Measurements from ENCODE around the gene SELENOV. TPM values are rescaled to one million over a fixed set of nuclear protein-coding genes. Genes with fewer than 3 reads are reported as not detected.

Gene SELENOV, protein sequence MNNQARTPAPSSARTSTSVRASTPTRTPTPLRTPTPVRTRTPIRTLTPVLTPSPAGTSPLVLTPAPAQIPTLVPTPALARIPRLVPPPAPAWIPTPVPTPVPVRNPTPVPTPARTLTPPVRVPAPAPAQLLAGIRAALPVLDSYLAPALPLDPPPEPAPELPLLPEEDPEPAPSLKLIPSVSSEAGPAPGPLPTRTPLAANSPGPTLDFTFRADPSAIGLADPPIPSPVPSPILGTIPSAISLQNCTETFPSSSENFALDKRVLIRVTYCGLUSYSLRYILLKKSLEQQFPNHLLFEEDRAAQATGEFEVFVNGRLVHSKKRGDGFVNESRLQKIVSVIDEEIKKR
- under 1 TPM in 1 of 4 donors, not detected in 3; 0.32 TPM for polyA plus RNA-seq
- long read RNA-seq, donor 1 = 0 reads
- long read RNA-seq, donor 2 = 0 reads
- long read RNA-seq, donor 3 = 0 reads
- long read RNA-seq, donor 4 = 0 reads
- long read RNA-seq, donor 5 = 0 reads
- long read RNA-seq, donor 6 = 0 reads
- long read RNA-seq, donor 7 = 0 reads
- long read RNA-seq, donor 8 = 0 reads
- long read RNA-seq, donor 9 = 0 reads
- long read RNA-seq, donor 10 = 0 reads

DNA sequence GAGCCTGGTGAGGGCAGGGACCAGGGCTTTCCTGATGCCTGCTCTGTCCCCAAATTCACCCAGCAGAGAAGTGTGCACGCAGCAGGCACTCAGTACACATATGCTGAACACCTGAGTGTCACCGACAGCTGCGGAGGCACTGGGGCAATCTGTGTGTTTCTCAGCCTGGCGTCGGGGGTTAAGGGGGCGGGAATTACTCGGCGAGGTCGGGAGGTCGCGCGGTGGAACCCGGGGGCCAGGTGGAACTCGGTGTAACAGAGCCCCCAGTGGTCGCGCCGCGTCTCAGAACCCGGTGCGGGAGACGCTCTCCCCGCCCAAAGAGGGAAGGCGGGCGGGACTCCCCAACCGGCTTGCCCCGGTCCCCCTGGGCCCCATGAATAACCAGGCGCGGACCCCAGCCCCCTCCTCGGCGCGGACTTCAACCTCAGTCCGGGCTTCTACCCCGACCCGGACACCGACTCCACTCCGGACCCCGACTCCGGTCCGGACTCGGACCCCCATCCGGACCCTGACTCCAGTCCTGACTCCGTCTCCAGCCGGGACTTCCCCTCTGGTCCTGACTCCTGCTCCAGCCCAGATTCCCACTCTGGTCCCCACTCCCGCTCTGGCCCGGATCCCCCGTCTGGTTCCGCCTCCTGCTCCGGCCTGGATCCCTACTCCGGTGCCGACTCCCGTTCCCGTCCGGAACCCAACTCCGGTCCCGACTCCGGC, at the start of gene SELENOV:
SELENOV (plus strand) TSS at position 300 of the 711 bp plus-strand sequence; CDS start at position 374, 74 bp downstream.
- Histone ChIP-seq H3K27me3 (ENCODE audit: control insufficient read depth in 3 of 3, insufficient read depth in 3 of 3, low read length in 3 of 3) (peaks cover 7 to 53% (median 35%) of the 10 kb centered on the region in 3 donors), H3K4me1 (ENCODE audit: control insufficient read depth in 3 of 3, insufficient read depth in 2 of 3, low read depth in 1 of 3, low read length in 2 of 3) (peaks cover 0 to 5% (median 2%) of the 10 kb centered on the region in 3 donors), H3K27ac (ENCODE audit: low read depth in 1 of 3, low read length in 2 of 3) (no peak within 1 kb of the TSS), H3K4me3 (ENCODE audit: low read depth in 1 of 3, low read length in 3 of 3) (peak within 1 kb of the TSS in 2 of 3 donors; percentile 2 to 35), H3K9me3 (ENCODE audit: control insufficient read depth in 2 of 2, insufficient read depth in 1 of 2, low read depth in 1 of 2, low read length in 1 of 2) (no peaks in the 10 kb centered on the region), H3K36me3 (ENCODE audit: control insufficient read depth in 3 of 3, insufficient read depth in 2 of 3, low read depth in 1 of 3, low read length in 3 of 3) (no peaks in the 10 kb centered on the region)
- WGBS, 3 donors = 1 to 4% (median 4%) methylated on average over 48 to 56 of the region's 56 CpGs
- FAIRE-seq = no peak
- peak in 1 of 2 donors; percentile 32 for DNase-seq

DNA sequence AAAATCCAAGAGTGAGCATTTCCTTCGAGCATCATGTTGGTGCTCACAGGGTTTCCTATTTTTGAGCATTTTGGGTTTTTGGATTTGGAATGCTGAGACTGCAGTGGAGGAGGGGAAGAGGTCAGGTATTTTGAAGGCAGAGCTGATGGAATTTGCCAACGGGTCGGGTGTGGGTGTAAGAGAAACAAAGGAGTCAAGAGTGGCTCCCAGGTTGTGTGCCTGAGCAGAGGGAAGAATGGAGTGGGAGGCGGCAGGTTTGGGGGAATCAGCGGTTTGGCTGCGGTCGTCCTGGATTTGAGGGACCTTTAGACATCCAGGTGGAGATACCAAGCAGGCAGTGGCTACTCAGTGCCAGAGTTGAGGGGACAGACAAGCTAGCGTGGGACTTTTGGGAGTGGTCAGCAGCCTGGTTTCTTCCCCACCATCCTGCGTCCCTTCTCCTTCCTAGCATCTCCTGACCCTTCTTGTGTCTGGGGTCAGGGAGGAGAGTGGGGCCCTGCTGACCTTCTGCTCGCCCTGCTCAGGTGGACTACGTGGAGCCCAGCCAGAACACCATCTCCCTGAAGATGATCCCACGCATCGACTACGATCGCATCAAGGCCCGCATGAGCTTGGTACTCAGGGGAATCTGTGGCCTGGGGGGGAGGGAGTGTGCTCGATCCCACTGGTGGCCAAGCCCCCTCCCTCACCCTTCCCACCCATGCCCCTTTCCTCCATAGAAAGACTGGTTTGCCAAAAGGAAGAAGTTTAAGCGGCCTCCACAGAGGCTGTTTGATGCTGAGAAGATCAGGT, 48.8 kb upstream of the SELENOV start:
- peaks cover 25 to 77% (median 43%) of the 10 kb centered on the region in 3 donors for H3K36me3 ChIP-seq (ENCODE audit: control insufficient read depth in 3 of 3, insufficient read depth in 2 of 3, low read depth in 1 of 3, low read length in 3 of 3)
- H3K4me1 ChIP-seq (ENCODE audit: control insufficient read depth in 3 of 3, insufficient read depth in 2 of 3, low read depth in 1 of 3, low read length in 2 of 3) = no peaks in the 10 kb centered on the region
- H3K27ac ChIP-seq (ENCODE audit: low read depth in 1 of 3, low read length in 2 of 3) = no peak overlapping the region
- DNase-seq = no peak
- H3K9me3 ChIP-seq (ENCODE audit: control insufficient read depth in 2 of 2, insufficient read depth in 1 of 2, low read depth in 1 of 2, low read length in 1 of 2) = no peaks in the 10 kb centered on the region
- no peaks in the 10 kb centered on the region for H3K27me3 ChIP-seq (ENCODE audit: control insufficient read depth in 3 of 3, insufficient read depth in 3 of 3, low read length in 3 of 3)
- WGBS, 3 donors = 95 to 98% (median 96%) methylated on average over 15 to 18 of the region's 18 CpGs
- H3K4me3 ChIP-seq (ENCODE audit: low read depth in 1 of 3, low read length in 3 of 3) = no peak overlapping the region
- no peak for FAIRE-seq

DNA sequence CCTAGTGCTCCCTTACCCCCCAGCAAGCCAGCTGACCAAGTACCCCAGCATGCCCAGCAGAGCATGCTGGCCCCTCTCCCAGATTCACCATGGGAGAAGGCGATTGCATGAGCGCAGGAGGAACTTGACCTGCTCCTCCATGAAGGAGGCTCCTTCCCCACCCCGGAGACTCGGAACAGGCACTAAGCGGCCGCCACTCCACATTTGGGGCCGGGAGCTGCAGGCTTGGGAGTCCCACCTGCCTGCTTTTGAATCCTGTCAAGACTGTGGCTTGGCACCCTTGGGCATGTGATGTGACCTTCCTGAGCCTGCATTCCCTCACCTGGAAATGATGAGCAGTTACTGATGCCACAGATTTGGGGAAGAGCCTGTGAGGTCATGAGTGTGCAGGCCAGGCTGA, 47.0 kb upstream of the SELENOV start:
- Histone ChIP-seq H3K36me3 (ENCODE audit: control insufficient read depth in 3 of 3, insufficient read depth in 2 of 3, low read depth in 1 of 3, low read length in 3 of 3) (peaks cover 33 to 88% (median 58%) of the 10 kb centered on the region in 3 donors), H3K4me3 (ENCODE audit: low read depth in 1 of 3, low read length in 3 of 3) (no peak overlapping the region), H3K27ac (ENCODE audit: low read depth in 1 of 3, low read length in 2 of 3) (no peak overlapping the region), H3K4me1 (ENCODE audit: control insufficient read depth in 3 of 3, insufficient read depth in 2 of 3, low read depth in 1 of 3, low read length in 2 of 3) (no peaks in the 10 kb centered on the region), H3K9me3 (ENCODE audit: control insufficient read depth in 2 of 2, insufficient read depth in 1 of 2, low read depth in 1 of 2, low read length in 1 of 2) (no peaks in the 10 kb centered on the region), H3K27me3 (ENCODE audit: control insufficient read depth in 3 of 3, insufficient read depth in 3 of 3, low read length in 3 of 3) (no peaks in the 10 kb centered on the region)
- WGBS, 3 donors = 94 to 96% (median 95%) methylated on average over 7 of the region's 7 CpGs
- FAIRE-seq (no peak), DNase-seq (no peak)

DNA sequence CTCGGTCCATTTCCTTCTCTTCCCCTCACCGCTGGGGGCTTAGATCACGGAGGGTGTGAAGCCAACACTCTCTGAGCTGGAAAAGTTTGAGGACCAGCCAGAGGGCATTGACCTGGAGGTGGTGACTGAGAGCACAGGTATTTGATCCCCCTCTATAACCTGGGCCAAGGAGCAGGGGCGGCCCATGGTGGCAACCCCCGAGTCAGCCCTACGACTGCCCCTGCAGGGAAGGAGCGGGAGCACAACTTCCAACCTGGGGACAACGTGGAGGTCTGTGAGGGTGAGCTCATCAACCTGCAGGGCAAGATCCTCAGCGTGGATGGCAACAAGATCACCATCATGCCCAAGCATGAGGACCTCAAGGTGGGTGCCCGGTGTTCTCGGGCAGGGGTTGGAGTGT, 45.9 kb upstream of the SELENOV start:
- no peaks in the 10 kb centered on the region for H3K9me3 ChIP-seq (ENCODE audit: control insufficient read depth in 2 of 2, insufficient read depth in 1 of 2, low read depth in 1 of 2, low read length in 1 of 2)
- H3K4me1 ChIP-seq (ENCODE audit: control insufficient read depth in 3 of 3, insufficient read depth in 2 of 3, low read depth in 1 of 3, low read length in 2 of 3) = no peaks in the 10 kb centered on the region
- H3K27ac ChIP-seq (ENCODE audit: low read depth in 1 of 3, low read length in 2 of 3) = no peak overlapping the region
- H3K36me3 ChIP-seq (ENCODE audit: control insufficient read depth in 3 of 3, insufficient read depth in 2 of 3, low read depth in 1 of 3, low read length in 3 of 3) = peaks cover 37 to 97% (median 65%) of the 10 kb centered on the region in 3 donors
- WGBS, 3 donors = 93 to 94% (median 94%) methylated on average over 10 to 11 of the region's 11 CpGs
- no peak for FAIRE-seq
- no peak for DNase-seq
- H3K27me3 ChIP-seq (ENCODE audit: control insufficient read depth in 3 of 3, insufficient read depth in 3 of 3, low read length in 3 of 3) = no peaks in the 10 kb centered on the region
- H3K4me3 ChIP-seq (ENCODE audit: low read depth in 1 of 3, low read length in 3 of 3) = no peak overlapping the region

DNA sequence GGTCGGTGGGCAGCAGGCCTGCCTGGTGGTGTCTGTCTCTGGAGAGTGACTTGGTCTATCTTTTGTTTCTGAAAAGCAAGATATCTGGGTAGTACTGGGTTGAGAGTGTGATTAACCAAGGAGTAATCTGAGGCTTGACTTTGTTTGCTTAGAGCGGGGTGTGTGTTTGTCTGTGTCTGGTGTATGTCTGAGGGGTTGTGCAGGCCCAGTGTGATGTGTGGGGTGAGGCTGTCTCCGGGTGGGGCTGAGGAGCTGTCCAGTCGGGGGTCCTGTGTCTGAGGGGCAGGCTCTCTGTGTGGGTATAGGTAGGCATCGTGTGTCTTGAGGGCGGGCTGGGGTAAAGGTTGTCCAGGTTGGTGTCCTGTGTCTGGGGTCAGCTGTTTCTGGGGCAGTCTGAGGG, 45.4 kb upstream of the SELENOV start:
- no peak for DNase-seq
- no peaks in the 10 kb centered on the region for H3K9me3 ChIP-seq (ENCODE audit: control insufficient read depth in 2 of 2, insufficient read depth in 1 of 2, low read depth in 1 of 2, low read length in 1 of 2)
- H3K27ac ChIP-seq (ENCODE audit: low read depth in 1 of 3, low read length in 2 of 3) = no peak overlapping the region
- 84 to 86% (median 86%) methylated on average over 6 of the region's 6 CpGs for WGBS, 3 donors
- H3K27me3 ChIP-seq (ENCODE audit: control insufficient read depth in 3 of 3, insufficient read depth in 3 of 3, low read length in 3 of 3) = no peaks in the 10 kb centered on the region
- FAIRE-seq = no peak
- H3K36me3 ChIP-seq (ENCODE audit: control insufficient read depth in 3 of 3, insufficient read depth in 2 of 3, low read depth in 1 of 3, low read length in 3 of 3) = peaks cover 34 to 97% (median 65%) of the 10 kb centered on the region in 3 donors
- H3K4me3 ChIP-seq (ENCODE audit: low read depth in 1 of 3, low read length in 3 of 3) = no peak overlapping the region
- H3K4me1 ChIP-seq (ENCODE audit: control insufficient read depth in 3 of 3, insufficient read depth in 2 of 3, low read depth in 1 of 3, low read length in 2 of 3) = no peaks in the 10 kb centered on the region

DNA sequence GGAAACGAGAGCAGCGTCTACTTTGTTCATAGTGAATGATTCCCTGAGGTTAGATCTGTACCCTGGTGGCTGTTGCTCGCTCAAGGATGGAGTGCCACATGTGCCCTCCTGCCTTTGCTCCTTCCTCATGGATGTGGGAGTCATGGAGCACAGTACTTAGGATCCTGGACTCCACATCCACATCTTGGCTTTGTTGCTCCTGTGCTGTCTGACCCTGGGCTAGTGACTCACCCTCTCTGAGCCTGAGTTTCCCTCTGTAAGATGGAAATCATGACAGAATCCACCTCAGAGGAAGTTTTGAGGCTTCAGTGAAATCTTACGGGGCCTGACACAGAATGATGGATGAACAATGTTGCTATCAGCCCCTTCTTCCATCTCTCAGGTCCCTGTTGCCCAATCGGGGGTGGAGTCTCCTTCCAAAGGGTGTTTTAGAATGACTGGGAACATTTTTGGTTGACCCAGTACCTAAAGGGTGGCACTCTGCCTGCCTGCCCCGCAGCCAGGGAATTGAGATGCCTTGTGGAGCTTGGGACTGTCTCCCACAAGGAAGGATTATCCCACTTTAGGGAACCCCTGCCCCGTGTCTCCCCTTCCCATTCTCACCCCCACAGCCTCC, 44.1 kb upstream of the SELENOV start:
- Histone ChIP-seq H3K9me3 (ENCODE audit: control insufficient read depth in 2 of 2, insufficient read depth in 1 of 2, low read depth in 1 of 2, low read length in 1 of 2) (no peaks in the 10 kb centered on the region), H3K4me3 (ENCODE audit: low read depth in 1 of 3, low read length in 3 of 3) (no peak overlapping the region), H3K4me1 (ENCODE audit: control insufficient read depth in 3 of 3, insufficient read depth in 2 of 3, low read depth in 1 of 3, low read length in 2 of 3) (no peaks in the 10 kb centered on the region), H3K27ac (ENCODE audit: low read depth in 1 of 3, low read length in 2 of 3) (no peak overlapping the region), H3K27me3 (ENCODE audit: control insufficient read depth in 3 of 3, insufficient read depth in 3 of 3, low read length in 3 of 3) (no peaks in the 10 kb centered on the region), H3K36me3 (ENCODE audit: control insufficient read depth in 3 of 3, insufficient read depth in 2 of 3, low read depth in 1 of 3, low read length in 3 of 3) (peaks cover 30 to 98% (median 63%) of the 10 kb centered on the region in 3 donors)
- DNase-seq = no peak
- FAIRE-seq = no peak
- WGBS, 3 donors = 84 to 87% (median 86%) methylated on average over 7 of the region's 7 CpGs

DNA sequence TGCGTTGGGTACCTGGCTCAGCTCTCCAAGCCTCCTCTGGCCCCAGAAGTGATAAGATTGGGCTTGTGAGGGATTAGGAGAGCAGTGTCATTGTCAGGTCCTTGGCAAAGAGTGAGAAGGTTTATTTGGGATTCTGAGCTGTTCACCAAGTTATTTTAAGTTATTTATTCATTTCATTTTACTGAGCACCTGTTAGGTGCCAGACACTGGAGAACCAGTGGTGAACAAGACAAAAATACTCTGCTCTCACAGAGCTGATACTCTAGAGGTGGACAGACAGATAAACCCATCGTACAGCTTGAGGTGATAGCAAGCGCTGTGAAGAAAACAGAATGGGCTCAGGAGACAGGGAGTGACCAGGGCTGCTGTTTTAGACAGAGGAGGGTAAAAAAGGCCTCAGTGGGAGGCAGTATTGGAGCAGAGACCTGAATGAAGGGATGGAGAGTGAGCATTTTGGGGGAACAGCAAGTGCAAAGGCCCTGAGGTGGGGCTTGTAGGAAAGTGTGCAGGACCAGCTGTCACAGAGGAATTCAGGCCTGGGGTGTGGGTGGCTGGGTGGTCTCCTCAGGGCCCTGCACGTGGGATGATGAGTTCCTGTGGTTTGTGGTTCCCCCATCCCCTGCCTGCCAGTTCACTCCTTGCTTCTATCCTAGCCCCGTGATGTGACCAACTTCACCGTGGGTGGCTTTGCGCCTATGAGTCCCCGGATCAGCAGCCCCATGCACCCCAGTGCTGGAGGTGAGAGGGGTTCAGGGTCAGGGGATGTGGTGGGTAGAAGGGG, 43.0 kb upstream of the SELENOV start:
- FAIRE-seq (no peak), DNase-seq (no peak)
- H3K4me1 ChIP-seq (ENCODE audit: control insufficient read depth in 3 of 3, insufficient read depth in 2 of 3, low read depth in 1 of 3, low read length in 2 of 3) = no peaks in the 10 kb centered on the region
- H3K27ac ChIP-seq (ENCODE audit: low read depth in 1 of 3, low read length in 2 of 3) = no peak overlapping the region
- H3K4me3 ChIP-seq (ENCODE audit: low read depth in 1 of 3, low read length in 3 of 3) = no peak overlapping the region
- no peaks in the 10 kb centered on the region for H3K9me3 ChIP-seq (ENCODE audit: control insufficient read depth in 2 of 2, insufficient read depth in 1 of 2, low read depth in 1 of 2, low read length in 1 of 2)
- WGBS, 3 donors = 72 to 86% (median 80%) methylated on average over 8 of the region's 8 CpGs
- H3K36me3 ChIP-seq (ENCODE audit: control insufficient read depth in 3 of 3, insufficient read depth in 2 of 3, low read depth in 1 of 3, low read length in 3 of 3) = peaks cover 28 to 95% (median 55%) of the 10 kb centered on the region in 3 donors
- no peaks in the 10 kb centered on the region for H3K27me3 ChIP-seq (ENCODE audit: control insufficient read depth in 3 of 3, insufficient read depth in 3 of 3, low read length in 3 of 3)

Data from small intestine (tissue), 16 donors.